ENCODE measurements around the gene ST6GALNAC3.

ST6GALNAC3 gene

DNA sequence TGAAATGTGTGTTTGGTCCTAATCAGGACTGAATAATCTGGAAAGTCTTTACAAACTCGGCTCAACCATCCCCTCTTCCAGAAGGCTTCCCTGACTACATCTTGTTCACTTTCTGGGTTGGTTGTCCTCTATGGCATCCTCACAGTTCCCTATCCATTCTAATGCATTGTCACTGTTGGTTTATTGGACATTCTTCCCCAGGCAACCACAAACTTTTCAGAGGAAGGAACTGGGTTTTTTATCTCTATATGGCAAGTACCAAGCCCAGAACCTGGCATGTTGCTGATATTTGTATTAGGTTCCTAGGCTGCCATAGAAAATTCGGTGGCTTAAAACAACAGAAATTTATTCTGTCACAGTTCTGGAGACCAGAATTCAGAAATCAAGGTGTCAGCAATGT, 429.2 kb downstream of the ST6GALNAC3 start:
- DNase-seq (ENCODE audit: low spot score), result no peak

DNA sequence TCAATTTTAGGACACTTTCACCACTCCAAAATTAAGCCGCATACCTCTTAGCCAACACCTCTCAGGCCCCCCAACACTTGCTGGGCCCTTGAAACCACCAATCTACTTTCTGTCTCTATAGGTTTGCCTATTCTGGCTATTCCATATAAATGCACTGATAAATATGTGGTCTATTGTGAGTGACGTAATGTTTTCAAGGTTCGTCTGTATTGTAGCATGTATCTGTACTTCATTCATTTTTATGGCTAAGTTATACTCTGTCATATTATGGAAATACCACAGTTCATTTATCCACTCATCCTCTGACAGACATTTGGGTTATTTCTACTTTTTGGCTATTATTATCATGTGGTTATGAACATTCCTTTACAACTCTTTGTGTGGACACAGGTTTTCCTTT, 432.8 kb downstream of the ST6GALNAC3 start:
- DNase-seq (ENCODE audit: low spot score), result no peak

DNA sequence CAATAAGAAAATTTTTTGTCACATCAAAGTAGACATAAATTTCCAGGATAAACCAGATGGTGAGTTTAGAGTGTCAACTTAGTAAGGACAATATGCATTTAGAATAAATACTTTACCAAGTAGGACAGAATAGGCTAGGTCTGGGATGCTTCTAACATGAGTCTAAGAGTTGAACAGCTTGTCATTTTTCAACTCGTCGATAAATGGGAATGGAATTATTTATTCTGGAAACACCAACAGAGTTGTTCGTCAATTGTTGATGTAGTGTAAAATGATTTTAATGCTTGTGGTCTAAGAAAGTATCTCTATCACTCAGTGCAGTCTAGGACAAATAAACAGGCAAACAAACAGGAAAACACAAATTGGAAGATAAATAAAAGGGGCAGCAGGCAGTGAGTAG, 434.3 kb downstream of the ST6GALNAC3 start:
- DNase-seq (ENCODE audit: low spot score), result no peak

DNA sequence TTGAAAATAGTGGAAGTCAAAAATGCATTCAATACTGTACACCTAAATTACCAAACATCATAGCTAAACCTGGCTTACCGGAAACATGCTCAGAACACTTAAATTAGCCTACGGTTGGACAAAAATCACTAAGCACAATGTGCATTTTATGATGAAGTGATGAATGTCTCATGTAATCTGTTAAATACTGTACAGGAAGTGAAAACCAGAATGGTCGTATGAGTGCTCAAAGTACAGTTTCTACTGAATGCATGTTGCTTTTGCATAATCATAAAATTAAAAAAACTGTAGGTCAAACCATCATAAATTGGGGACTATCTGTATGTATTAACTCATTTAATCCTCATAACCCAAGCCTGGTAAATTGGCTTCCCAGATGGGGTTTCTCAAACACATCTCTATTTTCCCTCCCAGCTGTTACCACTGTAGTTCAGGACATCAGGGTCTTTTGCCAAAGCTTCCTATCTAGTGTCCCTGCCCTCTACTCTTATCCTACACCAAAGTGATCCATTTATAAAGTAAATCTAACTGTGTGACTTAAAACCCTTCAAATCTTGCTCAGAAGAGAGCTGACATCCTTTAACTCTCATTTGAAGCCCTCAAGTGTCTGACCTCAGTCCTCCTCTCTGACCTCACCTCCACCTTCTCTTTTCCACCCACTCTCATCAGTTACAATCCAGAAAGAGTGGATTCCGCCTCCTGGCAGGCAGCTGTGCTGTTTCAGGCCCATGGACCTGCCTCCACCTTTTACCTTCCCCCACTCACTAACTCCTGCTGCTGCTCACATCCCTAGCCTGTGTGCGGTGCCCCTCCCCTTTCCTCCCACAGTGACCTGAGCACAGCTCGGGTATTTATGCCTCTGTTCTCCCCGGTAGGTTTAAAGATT, 436.4 kb downstream of the ST6GALNAC3 start:
- DNase-seq (ENCODE audit: low spot score), result no peak

DNA sequence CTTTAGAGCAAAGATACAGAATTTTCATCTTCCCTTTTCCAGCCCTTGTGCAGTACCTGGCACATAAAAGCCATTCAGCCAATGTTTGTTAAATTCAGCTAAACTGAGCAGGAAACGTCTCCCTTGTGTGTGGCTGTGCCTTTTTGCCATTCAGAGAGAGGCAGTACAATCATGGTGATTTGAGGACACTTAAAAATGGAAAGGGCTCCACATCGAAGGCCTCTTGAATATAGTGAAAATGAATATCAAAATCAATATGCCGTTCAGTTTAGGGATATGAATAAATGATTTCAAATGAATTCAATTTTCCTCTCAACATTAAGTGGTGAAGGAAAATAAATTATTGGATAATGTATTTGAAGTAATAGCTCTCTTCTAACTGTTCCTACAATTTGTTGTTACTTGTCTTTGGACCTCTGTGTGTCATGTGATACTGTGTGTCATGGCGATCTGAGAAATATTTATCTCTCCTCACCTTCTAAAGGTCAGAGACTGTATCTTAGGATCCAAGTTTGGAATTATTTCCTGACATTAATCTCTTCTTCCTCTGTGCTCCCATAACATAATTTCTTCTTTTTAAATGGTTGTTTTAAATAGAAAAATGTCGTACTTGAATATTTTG, 437.1 kb downstream of the ST6GALNAC3 start:
- no peak for DNase-seq (ENCODE audit: low spot score)

DNA sequence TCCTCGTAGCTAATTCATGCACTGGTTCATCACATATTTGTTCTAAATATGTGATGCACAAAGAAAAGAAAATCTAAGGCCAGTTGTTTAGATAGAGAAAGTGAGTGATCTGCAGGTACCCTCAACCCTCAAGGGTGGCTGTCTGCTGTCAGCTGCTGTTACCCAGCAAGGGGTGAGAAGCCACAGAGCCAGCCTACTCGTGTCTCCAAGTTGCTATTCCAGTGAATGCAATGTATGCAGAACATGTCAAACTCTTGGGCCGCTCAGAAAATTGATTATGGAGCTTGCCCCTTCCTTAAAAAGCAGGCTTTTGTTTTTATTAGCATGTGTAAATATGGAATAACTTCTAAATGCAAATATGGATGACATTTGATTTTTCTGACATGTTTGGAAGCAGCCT, 456.4 kb downstream of the ST6GALNAC3 start:
- no peak for DNase-seq (ENCODE audit: low spot score)

DNA sequence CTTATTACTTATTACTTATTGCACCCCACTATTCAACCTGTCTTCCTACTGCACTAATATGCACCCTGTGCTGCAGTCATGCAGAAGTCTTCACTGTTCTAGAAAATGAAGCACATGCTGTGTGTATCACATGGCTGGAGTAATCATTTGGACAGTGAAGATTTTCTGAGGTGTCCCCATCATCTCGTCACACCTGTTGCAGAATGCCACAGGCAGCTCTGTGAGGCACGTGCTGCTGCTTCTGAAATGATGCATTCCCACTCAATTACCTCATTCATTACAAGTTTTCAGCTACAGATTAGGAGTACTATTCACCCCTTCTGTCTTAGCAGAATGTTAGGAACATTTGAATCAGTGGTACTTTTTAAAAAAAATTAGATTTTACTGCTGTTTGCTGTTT, 467.1 kb downstream of the ST6GALNAC3 start:
- DNase-seq (ENCODE audit: low spot score), result no peak

DNA sequence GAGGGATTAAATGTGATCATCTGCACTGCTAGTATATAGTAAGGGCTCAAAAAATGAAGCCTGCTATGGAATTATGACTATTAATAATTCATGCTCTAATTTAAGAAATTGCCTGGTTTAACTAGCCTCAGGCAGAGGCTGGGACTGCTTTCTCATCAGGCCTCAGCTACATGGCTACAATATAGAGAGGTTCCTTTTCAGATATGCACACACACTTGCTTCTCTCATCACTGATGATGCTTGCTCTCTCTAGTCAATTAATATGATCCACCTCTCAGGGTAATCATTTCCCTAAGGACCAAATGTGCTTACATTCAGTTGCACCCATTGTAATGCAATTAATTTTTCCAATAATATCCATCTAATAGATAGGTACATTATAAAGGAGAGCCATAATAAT, 467.8 kb downstream of the ST6GALNAC3 start:
- no peak for DNase-seq (ENCODE audit: low spot score)

DNA sequence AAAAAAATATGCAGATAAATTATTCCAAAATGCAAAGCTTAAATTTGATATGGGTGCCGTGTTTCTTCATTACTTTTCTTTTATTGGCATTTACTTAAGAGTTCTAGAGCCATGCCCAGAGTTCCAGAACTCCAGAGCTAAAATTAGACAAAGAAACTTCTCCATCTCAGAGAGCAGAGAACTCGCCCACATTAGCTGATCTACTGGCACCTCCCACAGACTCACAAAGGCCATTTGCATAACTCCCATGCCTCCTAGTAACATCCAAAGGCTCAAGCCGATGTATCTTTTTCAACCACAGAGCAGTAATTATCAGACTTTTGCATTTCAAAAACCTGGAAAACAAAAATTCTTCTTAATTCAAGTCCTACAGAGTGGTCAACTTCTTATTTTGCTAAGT, 468.9 kb downstream of the ST6GALNAC3 start:
- no peak for DNase-seq (ENCODE audit: low spot score)

DNA sequence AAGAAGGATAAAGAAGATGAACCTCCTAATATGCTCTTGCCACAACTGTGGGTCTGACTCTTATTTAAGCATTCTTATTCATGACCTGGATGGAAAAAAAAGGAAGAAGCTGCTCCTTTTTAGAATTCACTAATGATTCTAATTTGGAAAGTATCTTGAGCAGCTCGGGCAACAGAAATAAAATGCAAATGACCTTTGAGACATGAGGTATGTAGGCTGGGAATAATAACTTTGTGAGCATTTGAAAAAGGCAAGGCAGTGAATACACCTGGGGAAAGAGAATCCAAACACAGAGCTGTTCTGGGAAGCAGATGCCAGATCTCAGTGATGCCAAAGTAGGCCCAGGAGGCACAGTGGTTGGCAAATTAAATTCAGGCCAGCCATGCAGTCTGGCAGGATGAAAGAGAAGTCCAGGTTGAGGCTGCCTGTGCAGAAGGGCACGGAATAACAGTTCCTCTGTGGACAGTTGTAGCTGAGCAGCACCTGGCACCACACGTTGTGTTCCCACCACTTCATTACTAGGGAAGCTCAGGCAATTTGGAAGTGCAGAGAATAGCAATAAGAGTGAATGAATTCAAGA, 471.9 kb downstream of the ST6GALNAC3 start:
- no peak for DNase-seq (ENCODE audit: low spot score)

DNA sequence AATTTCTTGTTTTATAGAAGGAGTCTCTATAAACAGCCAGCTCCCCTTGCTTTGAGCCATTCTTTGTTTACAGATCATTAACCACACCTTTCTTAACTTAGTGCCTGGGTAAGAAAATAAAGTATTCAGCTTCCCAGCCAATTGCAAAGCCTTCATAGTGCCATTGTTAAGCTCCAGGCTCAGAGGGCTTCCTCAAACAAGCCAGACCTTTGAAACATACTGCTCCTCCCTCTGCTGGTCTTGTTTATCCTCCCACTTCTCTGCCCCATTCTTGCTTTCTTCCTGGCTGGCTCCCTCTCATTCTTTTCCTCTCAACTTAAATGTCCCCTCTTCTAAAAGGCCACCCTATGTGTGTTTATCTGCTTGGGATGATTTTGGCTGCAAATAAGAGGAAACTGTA, 473.4 kb downstream of the ST6GALNAC3 start:
- DNase-seq (ENCODE audit: low spot score), result no peak

DNA sequence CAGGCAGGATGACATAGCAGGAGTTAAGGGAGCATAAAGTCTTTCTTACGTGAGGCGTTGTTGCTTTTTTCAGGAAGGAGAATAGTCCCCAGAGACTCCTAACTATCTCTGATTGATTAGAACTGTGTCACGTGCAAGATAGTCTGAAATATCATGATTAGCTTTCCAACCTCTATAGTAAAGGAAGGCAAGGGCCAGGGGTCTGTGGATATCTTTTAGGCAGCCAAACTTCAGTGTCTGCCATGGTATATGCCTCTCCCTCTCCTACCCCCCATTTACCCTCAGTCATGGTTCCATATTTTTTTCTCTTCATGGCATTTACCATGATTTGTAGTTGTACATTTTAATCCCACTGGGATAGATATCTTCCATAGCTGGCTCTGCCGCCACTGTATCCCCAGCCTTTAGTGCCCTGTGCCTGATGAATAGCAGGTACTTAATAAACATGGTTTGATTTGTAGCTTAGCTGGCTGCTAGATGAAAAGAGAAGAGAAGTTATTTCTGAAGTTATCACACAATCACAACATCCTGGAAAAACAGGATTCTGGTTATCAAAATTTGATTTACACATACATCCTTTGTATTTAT, 474.1 kb downstream of the ST6GALNAC3 start:
- no peak for DNase-seq (ENCODE audit: low spot score)

DNA sequence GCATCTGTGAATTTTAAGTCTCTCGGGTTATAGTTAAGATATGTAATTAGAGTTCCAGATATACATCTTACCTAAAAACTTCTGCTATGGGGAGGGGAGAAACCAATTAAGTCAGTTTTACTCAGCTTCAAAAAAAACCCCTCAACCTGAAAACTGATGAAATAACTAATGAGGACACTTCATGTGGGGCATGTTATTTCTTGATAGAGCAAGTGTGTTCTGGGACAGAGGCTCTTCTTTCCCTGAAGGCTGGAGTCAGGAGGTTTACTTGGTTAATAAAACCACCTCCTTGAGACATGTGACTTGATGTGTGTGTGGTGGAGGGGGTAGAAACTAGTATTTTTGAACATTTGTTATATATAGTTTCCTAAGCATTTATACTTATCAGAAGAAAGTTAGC, 479.7 kb downstream of the ST6GALNAC3 start:
- no peak for DNase-seq (ENCODE audit: low spot score)

DNA sequence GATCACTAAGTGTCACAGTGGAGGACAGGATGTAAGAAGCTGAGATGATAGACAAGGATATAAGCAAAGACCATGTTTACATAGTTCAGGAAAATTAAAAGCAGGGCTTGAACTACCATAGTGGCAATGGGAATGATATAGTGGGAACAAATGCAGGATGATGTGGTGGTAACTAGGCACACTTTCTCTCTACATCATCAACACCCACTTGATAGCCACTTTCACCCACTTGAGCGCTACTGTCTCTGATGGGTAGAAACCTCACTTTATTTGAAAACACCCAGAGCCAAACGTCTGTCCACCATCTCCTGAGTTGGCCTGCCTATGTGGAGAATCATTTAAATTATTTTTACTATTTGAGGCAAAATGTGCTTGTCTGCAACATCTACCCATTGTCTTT, 487.7 kb downstream of the ST6GALNAC3 start:
- DNase-seq (ENCODE audit: low spot score), result no peak

DNA sequence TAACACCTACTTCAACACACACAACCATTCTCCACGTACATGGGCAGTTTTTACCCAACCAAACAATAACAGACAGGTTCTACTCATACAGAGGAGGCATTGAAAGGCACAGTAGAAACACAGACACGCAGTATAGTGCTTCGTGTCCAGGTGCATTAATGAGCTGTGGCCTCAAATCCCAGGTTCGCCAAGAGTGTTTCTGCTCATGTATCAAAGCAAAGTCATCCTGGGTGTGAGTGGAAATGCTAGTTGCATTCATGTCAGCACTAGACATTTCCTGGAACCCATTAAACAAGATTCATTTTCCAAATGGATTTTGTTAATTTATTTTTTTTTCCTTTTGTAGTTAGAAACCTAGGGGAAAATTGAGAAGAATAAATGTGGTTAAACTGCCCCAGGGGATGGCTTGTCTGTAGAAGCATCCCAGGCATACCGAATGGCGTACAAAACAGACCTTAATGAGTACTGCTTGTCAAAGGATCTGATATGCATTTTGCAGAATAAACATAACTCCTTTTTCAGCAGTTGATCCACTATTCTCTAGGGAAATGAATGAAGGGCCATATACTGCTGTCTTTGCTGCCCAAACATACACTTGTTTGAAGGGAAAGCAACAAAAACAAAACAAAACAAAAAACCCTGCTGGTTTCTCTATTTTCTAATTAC, 494.2 kb downstream of the ST6GALNAC3 start:
- DNase-seq (ENCODE audit: low spot score), result no peak

DNA sequence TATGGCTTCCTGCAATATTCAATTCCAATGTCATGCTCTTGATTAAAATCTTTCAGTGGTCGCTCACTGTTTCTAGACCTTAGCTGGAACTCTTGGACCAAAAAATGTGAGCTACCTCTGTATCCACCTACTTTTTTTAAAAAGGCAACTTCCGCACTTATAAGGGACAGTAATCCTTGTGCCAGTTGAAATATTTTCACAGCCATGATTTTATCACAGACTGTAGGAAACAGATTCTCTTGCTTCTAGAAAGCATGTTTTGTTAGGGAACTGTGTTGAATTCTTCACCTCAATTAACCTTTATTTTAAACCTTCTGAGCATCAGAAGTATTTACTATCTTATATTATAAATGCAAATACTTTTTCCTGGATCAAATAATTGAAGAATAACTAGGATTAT, 496.7 kb downstream of the ST6GALNAC3 start:
- DNase-seq (ENCODE audit: low spot score), result no peak

DNA sequence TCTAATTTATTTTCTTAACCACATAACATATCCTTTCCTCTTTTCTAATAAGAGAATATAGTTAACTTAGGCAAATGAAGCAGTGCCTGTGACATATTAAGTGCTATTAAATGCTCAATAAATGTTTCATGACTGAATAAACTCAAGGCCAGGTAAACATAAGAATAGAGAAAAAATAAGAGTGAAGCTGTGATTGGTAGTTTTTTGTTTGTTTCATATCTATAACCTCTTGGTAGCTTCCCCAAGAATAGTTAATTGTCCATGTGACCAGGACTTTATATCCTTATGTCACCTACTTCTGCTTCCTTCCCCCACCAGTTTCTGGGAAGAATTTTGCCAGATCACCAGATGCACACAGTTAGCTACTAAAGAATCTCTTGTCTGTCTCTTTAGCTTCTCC, 497.7 kb downstream of the ST6GALNAC3 start:
- DNase-seq (ENCODE audit: low spot score), result no peak

DNA sequence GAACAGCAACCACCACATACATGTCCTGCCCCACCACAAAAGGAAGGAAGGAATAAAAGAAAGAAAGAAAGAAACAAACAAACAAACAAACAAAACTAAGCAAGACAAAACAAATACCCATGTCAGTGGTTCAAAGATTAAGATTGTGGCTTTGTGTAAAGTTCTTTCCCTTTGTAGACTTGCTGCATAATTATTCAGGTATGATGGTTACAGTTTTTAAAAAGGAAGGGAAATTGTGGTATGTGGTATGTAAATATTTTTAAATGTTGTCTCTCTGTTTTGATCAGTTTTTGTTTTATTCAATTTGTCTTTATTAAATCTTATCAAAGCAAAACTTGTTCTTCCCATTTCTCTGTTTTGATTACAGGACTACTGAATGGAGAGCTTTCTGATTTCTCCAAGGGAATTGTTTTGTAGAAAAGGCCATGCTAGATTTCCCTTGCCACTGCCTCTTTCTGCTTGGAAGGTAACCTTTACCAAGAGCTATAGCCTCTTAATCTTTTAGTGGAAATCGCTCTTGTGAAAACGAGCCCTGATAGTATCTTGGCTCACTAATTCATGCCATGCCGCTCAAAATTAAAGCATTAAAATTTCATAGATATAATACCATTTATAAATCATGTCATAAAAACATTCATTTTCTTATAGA, 502.5 kb downstream of the ST6GALNAC3 start:
- DNase-seq (ENCODE audit: low spot score), result no peak

DNA sequence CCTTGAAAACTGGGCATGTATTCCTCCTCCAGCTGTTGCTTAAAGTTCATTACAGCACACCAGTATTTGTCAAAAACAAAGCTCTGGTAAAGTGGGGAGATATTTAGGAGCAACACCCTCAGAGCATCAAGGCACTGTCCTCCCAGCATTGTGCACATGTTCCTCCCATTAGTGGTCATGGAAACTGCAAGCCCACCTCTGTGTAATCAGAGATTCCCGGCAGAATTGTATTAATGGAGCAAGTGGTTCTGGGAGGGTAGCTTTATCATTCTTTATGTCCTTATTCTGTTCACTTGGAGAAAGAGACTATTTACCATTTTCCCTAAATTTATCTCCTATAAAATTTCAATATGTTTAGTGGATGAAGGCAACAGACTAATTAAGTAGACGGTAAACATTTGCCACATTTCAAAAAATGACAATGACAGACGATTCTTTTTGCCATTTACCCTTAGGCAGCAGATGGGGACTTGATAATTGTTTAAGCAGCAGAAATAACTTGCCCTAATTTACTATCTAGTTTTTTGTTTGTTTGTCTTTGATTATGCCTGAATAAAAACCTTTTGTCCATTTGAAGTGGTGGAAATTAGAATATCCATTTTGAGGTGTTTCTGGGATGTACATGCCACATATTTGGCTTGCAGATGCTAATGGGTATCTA, 503.1 kb downstream of the ST6GALNAC3 start:
- DNase-seq (ENCODE audit: low spot score), result no peak

DNA sequence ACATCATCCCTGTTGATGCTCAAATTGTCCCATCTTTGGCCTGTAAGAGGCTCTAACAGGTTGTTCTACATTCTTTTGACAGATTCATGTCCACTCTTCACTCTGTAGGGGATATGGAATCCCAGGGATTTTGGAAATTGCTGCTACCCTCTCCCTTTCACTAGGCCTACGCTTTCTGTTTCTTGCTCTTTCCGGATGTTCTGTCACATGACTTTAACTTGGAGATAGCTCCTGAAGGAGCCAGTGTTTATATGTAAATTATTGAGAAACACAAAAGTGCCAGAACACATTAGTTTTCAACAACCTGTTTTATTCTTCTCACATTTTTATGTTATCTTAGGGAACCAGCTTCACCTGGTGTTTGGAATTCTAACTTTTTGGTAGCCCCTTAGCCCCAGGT, 505.7 kb downstream of the ST6GALNAC3 start:
- no peak for DNase-seq (ENCODE audit: low spot score)

DNA sequence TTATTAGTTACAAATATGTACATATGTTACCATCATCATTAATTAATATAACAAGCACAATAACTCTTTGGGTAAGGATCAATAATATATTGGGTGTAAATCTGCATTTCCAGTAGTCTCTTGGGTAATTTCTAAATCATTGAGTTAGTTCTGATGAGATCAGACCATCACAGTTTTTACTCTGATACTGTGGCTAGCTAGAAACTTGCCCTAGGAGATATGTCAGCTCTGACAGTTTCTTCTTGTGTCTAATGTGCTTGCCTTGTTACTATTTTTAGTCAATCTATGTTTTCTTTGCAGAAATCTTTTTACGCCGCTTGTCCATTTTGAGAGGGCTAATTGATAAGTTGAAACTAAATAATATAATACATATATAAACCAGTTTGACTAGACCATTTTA, 507.2 kb downstream of the ST6GALNAC3 start:
- DNase-seq (ENCODE audit: low spot score), result no peak

Measured in left forelimb (tissue), 1 donor.